Measurements from ENCODE around the gene PRKD1.

The PRKD1 gene

DNA sequence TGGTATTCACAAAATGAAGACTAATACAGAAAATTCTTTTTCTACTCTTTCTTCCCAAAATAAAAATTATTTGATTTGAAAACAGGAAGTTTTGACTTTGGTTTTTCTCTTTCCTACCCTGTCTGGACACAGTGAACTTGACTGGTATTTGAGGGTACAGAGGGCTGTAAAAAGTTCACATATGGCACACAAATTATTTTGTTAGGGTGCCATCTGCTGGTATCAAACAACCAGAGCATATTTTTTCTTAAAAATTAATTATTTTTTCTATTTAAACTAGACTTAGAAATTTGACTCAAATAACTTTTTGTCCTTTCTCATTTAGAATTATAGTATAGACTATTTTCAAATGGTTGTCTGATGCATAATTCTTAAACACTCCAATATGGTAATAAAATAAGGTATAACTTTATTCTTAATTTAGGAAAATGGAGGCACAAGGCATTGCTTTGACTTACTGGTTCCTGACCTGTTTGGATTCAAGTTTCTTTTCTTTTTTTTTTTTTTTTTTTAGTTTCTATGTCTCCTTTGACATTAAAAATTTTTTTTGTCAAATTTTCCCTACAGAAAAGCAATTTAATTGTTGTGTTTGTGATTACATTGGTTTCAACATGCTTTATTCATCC, 390.6 kb downstream of the PRKD1 start:
- no peak for DNase-seq (ENCODE audit: extremely low read depth in 1 of 2, low read depth in 1 of 2)

DNA sequence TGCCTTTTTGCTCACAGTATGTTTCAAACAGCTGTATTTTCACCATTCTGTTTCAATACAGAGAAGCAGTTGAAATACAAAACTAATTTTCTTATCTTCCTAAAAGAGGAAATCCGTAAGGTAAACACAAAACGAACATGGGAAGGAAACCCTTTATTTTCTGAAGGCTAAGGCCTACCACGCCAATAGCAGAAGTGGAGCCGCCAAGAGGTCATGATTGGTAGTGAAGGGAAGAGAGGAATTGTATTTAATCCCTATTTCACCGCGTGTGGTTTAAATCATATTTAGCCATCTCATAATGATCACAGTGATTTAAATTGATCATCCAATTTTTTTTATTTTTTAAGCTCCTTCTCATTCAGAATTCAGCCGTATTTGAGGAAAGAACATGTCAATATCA, 398.2 kb downstream of the PRKD1 start:
- no peak for DNase-seq (ENCODE audit: extremely low read depth in 1 of 2, low read depth in 1 of 2)

DNA sequence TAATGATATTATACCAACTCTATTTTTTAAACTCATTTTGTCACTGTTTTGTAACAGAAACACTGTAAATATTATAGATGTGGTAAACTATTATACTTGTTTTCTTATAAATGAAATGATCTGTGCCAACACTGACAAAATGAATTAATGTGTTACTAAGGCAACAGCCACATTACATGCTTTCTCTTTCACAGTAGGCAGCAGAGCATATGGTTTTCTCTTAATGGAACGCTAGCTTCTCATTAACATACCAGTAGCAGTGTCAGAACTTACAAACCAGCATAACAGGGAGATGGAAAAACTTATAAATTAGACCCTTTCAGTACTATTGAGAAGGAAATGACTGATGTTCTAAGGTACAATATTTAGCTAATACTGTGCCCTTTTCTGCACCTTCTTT, 398.8 kb downstream of the PRKD1 start:
- no peak for DNase-seq (ENCODE audit: extremely low read depth in 1 of 2, low read depth in 1 of 2)

DNA sequence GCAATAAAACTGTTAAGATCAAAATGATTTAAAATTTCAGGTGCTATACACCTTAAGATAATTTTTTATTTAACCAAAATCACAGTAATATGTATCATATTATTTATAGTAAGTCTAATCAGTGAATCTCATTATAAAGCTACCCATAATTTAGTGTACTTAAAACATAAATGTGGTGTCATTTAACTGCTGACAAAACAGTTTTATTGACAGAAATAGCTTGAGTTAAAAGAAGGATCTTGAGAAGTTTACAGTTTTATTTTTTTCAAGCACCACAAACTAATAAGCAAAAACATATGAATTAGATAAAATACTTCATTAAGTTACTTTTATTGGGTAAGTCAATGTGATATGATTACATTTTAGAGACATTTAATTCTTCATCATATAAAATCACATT, 400.4 kb downstream of the PRKD1 start:
- DNase-seq (ENCODE audit: extremely low read depth in 1 of 2, low read depth in 1 of 2): no peak
